Measurements from ENCODE around the gene KIF5A. TPM values are rescaled to one million over a fixed set of nuclear protein-coding genes. Genes with fewer than 3 reads are reported as not detected.

KIF5A gene
- polyA plus RNA-seq, 2 donors, result 0.12 to 0.24 TPM

GRCh38 chr12:57625261-57626032 lies 75.6 kb downstream of the KIF5A start:
- H3K36me3 ChIP-seq (ENCODE audit: control insufficient read depth in 2 of 2, insufficient read depth in 2 of 2, low read length in 1 of 2), result no peaks in the 10 kb centered on the region
- H3K27me3 ChIP-seq (ENCODE audit: control insufficient read depth in 1 of 2, insufficient read depth in 2 of 2, low read length in 2 of 2), result peaks cover 0 to 6% of the 10 kb centered on the region in 2 donors
- H3K4me1 ChIP-seq (ENCODE audit: control insufficient read depth in 2 of 2, insufficient read depth in 2 of 2, low read length in 1 of 2), result peaks cover 2 to 9% of the 10 kb centered on the region in 2 donors
- H3K9me3 ChIP-seq (ENCODE audit: control insufficient read depth in 2 of 2, insufficient read depth in 1 of 2, low read depth in 1 of 2, low read length in 1 of 2), result peaks cover 0 to 7% of the 10 kb centered on the region in 2 donors
- 78 to 81% methylated on average over 12 of the region's 12 CpGs for WGBS, 2 donors
- no peak overlapping the region for H3K4me3 ChIP-seq (ENCODE audit: low read depth in 1 of 2, low read length in 2 of 2)
- no peak overlapping the region for H3K27ac ChIP-seq (ENCODE audit: low read depth in 2 of 2, low read length in 1 of 2)

- Histone ChIP-seq H3K27me3 (ENCODE audit: control insufficient read depth in 1 of 2, insufficient read depth in 2 of 2, low read length in 2 of 2) (peaks cover 0 to 6% of the 10 kb centered on the region in 2 donors), H3K36me3 (ENCODE audit: control insufficient read depth in 2 of 2, insufficient read depth in 2 of 2, low read length in 1 of 2) (no peaks in the 10 kb centered on the region), H3K4me3 (ENCODE audit: low read depth in 1 of 2, low read length in 2 of 2) (no peak overlapping the region), H3K9me3 (ENCODE audit: control insufficient read depth in 2 of 2, insufficient read depth in 1 of 2, low read depth in 1 of 2, low read length in 1 of 2) (peaks cover 0 to 5% of the 10 kb centered on the region in 2 donors), H3K27ac (ENCODE audit: low read depth in 2 of 2, low read length in 1 of 2) (no peak overlapping the region), H3K4me1 (ENCODE audit: control insufficient read depth in 2 of 2, insufficient read depth in 2 of 2, low read length in 1 of 2) (peaks cover 0 to 6% of the 10 kb centered on the region in 2 donors)
- 35 to 45% methylated on average over 13 of the region's 13 CpGs for WGBS, 2 donors
Measured at GRCh38 chr12:57626111-57626920, 76.5 kb downstream of the KIF5A start.

- Histone ChIP-seq H3K36me3 (ENCODE audit: control insufficient read depth in 2 of 2, insufficient read depth in 2 of 2, low read length in 1 of 2) (no peaks in the 10 kb centered on the region), H3K9me3 (ENCODE audit: control insufficient read depth in 2 of 2, insufficient read depth in 1 of 2, low read depth in 1 of 2, low read length in 1 of 2) (peaks cover 0 to 5% of the 10 kb centered on the region in 2 donors), H3K27ac (ENCODE audit: low read depth in 2 of 2, low read length in 1 of 2) (no peak overlapping the region), H3K4me3 (ENCODE audit: low read depth in 1 of 2, low read length in 2 of 2) (no peak overlapping the region), H3K4me1 (ENCODE audit: control insufficient read depth in 2 of 2, insufficient read depth in 2 of 2, low read length in 1 of 2) (peaks cover 0 to 2% of the 10 kb centered on the region in 2 donors), H3K27me3 (ENCODE audit: control insufficient read depth in 1 of 2, insufficient read depth in 2 of 2, low read length in 2 of 2) (peaks cover 0 to 5% of the 10 kb centered on the region in 2 donors)
- 22 to 29% methylated on average over 9 of the region's 9 CpGs for WGBS, 2 donors
Measured at GRCh38 chr12:57626921-57627445, 77.1 kb downstream of the KIF5A start.

- Histone ChIP-seq H3K4me1 (ENCODE audit: control insufficient read depth in 2 of 2, insufficient read depth in 2 of 2, low read length in 1 of 2) (peaks cover 0 to 2% of the 10 kb centered on the region in 2 donors), H3K27ac (ENCODE audit: low read depth in 2 of 2, low read length in 1 of 2) (no peak overlapping the region), H3K4me3 (ENCODE audit: low read depth in 1 of 2, low read length in 2 of 2) (no peak overlapping the region), H3K36me3 (ENCODE audit: control insufficient read depth in 2 of 2, insufficient read depth in 2 of 2, low read length in 1 of 2) (no peaks in the 10 kb centered on the region), H3K27me3 (ENCODE audit: control insufficient read depth in 1 of 2, insufficient read depth in 2 of 2, low read length in 2 of 2) (peaks cover 0 to 7% of the 10 kb centered on the region in 2 donors), H3K9me3 (ENCODE audit: control insufficient read depth in 2 of 2, insufficient read depth in 1 of 2, low read depth in 1 of 2, low read length in 1 of 2) (peaks cover 0 to 5% of the 10 kb centered on the region in 2 donors)
- 23 to 24% methylated on average over 53 to 67 of the region's 67 CpGs for WGBS, 2 donors
Measured at GRCh38 chr12:57627501-57628279, 77.8 kb downstream of the KIF5A start.

- 66 to 70% methylated on average over 29 of the region's 29 CpGs for WGBS, 2 donors
- no peak overlapping the region for H3K4me3 ChIP-seq (ENCODE audit: low read depth in 1 of 2, low read length in 2 of 2)
- H3K36me3 ChIP-seq (ENCODE audit: control insufficient read depth in 2 of 2, insufficient read depth in 2 of 2, low read length in 1 of 2), result no peaks in the 10 kb centered on the region
- H3K27ac ChIP-seq (ENCODE audit: low read depth in 2 of 2, low read length in 1 of 2), result no peak overlapping the region
- peaks cover 0 to 5% of the 10 kb centered on the region in 2 donors for H3K9me3 ChIP-seq (ENCODE audit: control insufficient read depth in 2 of 2, insufficient read depth in 1 of 2, low read depth in 1 of 2, low read length in 1 of 2)
- H3K27me3 ChIP-seq (ENCODE audit: control insufficient read depth in 1 of 2, insufficient read depth in 2 of 2, low read length in 2 of 2), result peaks cover 0 to 7% of the 10 kb centered on the region in 2 donors
- H3K4me1 ChIP-seq (ENCODE audit: control insufficient read depth in 2 of 2, insufficient read depth in 2 of 2, low read length in 1 of 2), result peaks cover 0 to 3% of the 10 kb centered on the region in 2 donors
Measured at GRCh38 chr12:57628280-57629191, 78.7 kb downstream of the KIF5A start.

- WGBS, 2 donors, result 79 to 82% methylated on average over 5 of the region's 5 CpGs
- Histone ChIP-seq H3K4me3 (ENCODE audit: low read depth in 1 of 2, low read length in 2 of 2) (no peak overlapping the region), H3K9me3 (ENCODE audit: control insufficient read depth in 2 of 2, insufficient read depth in 1 of 2, low read depth in 1 of 2, low read length in 1 of 2) (peaks cover 0 to 3% of the 10 kb centered on the region in 2 donors), H3K27me3 (ENCODE audit: control insufficient read depth in 1 of 2, insufficient read depth in 2 of 2, low read length in 2 of 2) (peaks cover 0 to 7% of the 10 kb centered on the region in 2 donors), H3K36me3 (ENCODE audit: control insufficient read depth in 2 of 2, insufficient read depth in 2 of 2, low read length in 1 of 2) (no peaks in the 10 kb centered on the region), H3K4me1 (ENCODE audit: control insufficient read depth in 2 of 2, insufficient read depth in 2 of 2, low read length in 1 of 2) (peaks cover 0 to 3% of the 10 kb centered on the region in 2 donors), H3K27ac (ENCODE audit: low read depth in 2 of 2, low read length in 1 of 2) (no peak overlapping the region)
Measured at GRCh38 chr12:57629897-57630471, 80.1 kb downstream of the KIF5A start.

GRCh38 chr12:57630891-57631433 lies 81.1 kb downstream of the KIF5A start:
- no peak overlapping the region for H3K27ac ChIP-seq (ENCODE audit: low read depth in 2 of 2, low read length in 1 of 2)
- H3K4me1 ChIP-seq (ENCODE audit: control insufficient read depth in 2 of 2, insufficient read depth in 2 of 2, low read length in 1 of 2), result peaks cover 0 to 3% of the 10 kb centered on the region in 2 donors
- no peak overlapping the region for H3K4me3 ChIP-seq (ENCODE audit: low read depth in 1 of 2, low read length in 2 of 2)
- H3K36me3 ChIP-seq (ENCODE audit: control insufficient read depth in 2 of 2, insufficient read depth in 2 of 2, low read length in 1 of 2), result no peaks in the 10 kb centered on the region
- 80 to 84% methylated on average over 6 of the region's 6 CpGs for WGBS, 2 donors
- H3K27me3 ChIP-seq (ENCODE audit: control insufficient read depth in 1 of 2, insufficient read depth in 2 of 2, low read length in 2 of 2), result peaks cover 0 to 7% of the 10 kb centered on the region in 2 donors
- peaks cover 0 to 3% of the 10 kb centered on the region in 2 donors for H3K9me3 ChIP-seq (ENCODE audit: control insufficient read depth in 2 of 2, insufficient read depth in 1 of 2, low read depth in 1 of 2, low read length in 1 of 2)

- WGBS, 2 donors, result 26 to 28% methylated on average over 26 of the region's 26 CpGs
- Histone ChIP-seq H3K4me3 (ENCODE audit: low read depth in 1 of 2, low read length in 2 of 2) (no peak overlapping the region), H3K4me1 (ENCODE audit: control insufficient read depth in 2 of 2, insufficient read depth in 2 of 2, low read length in 1 of 2) (peaks cover 0 to 3% of the 10 kb centered on the region in 2 donors), H3K27me3 (ENCODE audit: control insufficient read depth in 1 of 2, insufficient read depth in 2 of 2, low read length in 2 of 2) (peaks cover 0 to 7% of the 10 kb centered on the region in 2 donors), H3K9me3 (ENCODE audit: control insufficient read depth in 2 of 2, insufficient read depth in 1 of 2, low read depth in 1 of 2, low read length in 1 of 2) (peaks cover 0 to 3% of the 10 kb centered on the region in 2 donors), H3K27ac (ENCODE audit: low read depth in 2 of 2, low read length in 1 of 2) (no peak overlapping the region), H3K36me3 (ENCODE audit: control insufficient read depth in 2 of 2, insufficient read depth in 2 of 2, low read length in 1 of 2) (no peaks in the 10 kb centered on the region)
Measured at GRCh38 chr12:57631566-57632072, 81.8 kb downstream of the KIF5A start.

Measured in esophagus (tissue), 2 donors.